Regular cardiac myocyte (primary cell): Measurements from ENCODE around the gene BCO1. TPM values are rescaled to one million over a fixed set of nuclear protein-coding genes. Genes with fewer than 3 reads are reported as not detected.

Experiments used
- total RNA-seq: library from RNA; depleted of rRNA; stranded (reverse); fragments of >200 nt; gene quantifications from 2 replicates; pipeline ENCODE4 v1.2.3, GENCODE V29; 2014

Gene BCO1, protein sequence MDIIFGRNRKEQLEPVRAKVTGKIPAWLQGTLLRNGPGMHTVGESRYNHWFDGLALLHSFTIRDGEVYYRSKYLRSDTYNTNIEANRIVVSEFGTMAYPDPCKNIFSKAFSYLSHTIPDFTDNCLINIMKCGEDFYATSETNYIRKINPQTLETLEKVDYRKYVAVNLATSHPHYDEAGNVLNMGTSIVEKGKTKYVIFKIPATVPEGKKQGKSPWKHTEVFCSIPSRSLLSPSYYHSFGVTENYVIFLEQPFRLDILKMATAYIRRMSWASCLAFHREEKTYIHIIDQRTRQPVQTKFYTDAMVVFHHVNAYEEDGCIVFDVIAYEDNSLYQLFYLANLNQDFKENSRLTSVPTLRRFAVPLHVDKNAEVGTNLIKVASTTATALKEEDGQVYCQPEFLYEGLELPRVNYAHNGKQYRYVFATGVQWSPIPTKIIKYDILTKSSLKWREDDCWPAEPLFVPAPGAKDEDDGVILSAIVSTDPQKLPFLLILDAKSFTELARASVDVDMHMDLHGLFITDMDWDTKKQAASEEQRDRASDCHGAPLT
- not detected in 2 replicates for total RNA-seq

GRCh38 chr16:81238296-81239011 is at the start of gene BCO1:
Gene BCO1 (plus strand): TSS chr16:81238689. CDS start chr16:81238909, 220 bp downstream.

DNA sequence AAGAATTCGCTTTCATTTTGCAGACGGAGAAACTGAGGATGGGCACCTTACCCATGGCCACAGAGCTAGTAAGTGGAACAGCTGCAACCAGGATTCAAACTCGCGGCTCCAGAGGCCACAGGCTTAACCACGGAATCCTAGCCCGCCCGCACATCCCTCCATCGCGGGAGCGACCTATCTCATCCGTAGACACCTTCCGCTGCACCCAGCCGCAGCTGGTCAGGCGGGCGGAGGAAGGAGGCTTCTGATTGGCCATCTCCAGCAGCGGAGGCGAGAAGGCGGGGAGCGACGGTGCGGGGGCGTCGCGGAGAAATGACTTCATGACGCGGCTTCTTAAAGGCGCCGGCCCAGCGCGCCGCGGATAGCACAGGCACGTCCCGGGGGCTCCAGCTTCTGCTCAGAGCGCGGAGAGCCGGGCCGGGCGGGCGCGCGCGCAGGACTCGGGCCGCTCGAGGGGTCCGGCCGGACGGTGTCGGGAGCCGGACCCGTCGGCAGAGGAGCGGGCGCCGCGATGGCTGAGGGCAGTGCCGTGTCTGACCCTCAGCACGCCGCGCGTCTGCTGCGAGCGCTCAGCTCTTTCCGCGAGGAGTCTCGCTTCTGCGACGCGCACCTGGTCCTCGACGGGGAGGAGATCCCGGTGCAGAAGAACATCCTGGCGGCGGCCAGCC is 76.2 kb downstream of the BCO1 start, which contains the start of gene GAN:
Gene GAN (plus strand): TSS at position 360 of the 668 bp plus-strand sequence. CDS start 152 bp downstream, at position 512.

Other genes starting within 250 kb of the BCO1 start
- gene CMC2, start 231.8 kb upstream of the BCO1 start, total RNA-seq = 33.5 and 76.1 TPM in 2 replicates
- gene CENPN, start 231.5 kb upstream of the BCO1 start, total RNA-seq = 15.8 and 64.0 TPM in 2 replicates
- 41.4 and 47.4 TPM in 2 replicates for gene ATMIN, start 202.8 kb upstream of the BCO1 start, total RNA-seq
- gene C16orf46, start 161.5 kb upstream of the BCO1 start, total RNA-seq = 0.85 TPM in 1 of 2 replicates, not detected in the other
- 12.1 and 18.4 TPM in 2 replicates for gene GCSH, start 142.3 kb upstream of the BCO1 start, total RNA-seq
- gene GAN, start 76.3 kb downstream of the BCO1 start, total RNA-seq = 7.5 and 8.5 TPM in 2 replicates
- gene CMIP, start 206.1 kb downstream of the BCO1 start, total RNA-seq = 2.8 and 3.5 TPM in 2 replicates